ENCODE data around the gene MCEMP1. TPM values are rescaled to one million over a fixed set of nuclear protein-coding genes. Genes with fewer than 3 reads are reported as not detected.

The MCEMP1 gene
- total and polyA plus RNA-seq, 2 of the 13 experiments (the other 11 are each of a cell fraction or from before 2014, with no cell fraction given) = not detected

GRCh38 chr19:7629347-7630054, 47.4 kb upstream of the MCEMP1 start, which contains the start of the genes PET100 and XAB2 (continued):
- TF ChIP-seq CERS6 (CRISPR knock-in tag; IDR thresholded peaks at IDR 0.05) (no peak), ZHX1 (CRISPR knock-in tag; IDR thresholded peaks at IDR 0.05; ENCODE audit: low read depth) (0 out of 2 replicates have a peak, but pooled peaks have one; percentile 60), SSRP1 (CRISPR knock-in tag; IDR thresholded peaks at IDR 0.05) (no peak), ZNF547 (CRISPR knock-in tag; IDR thresholded peaks at IDR 0.05) (no peak), ZNF503 (CRISPR knock-in tag; IDR thresholded peaks at IDR 0.05) (peak; percentile 37; the same call in 1 of the 2 replicates), SMAD1 (CRISPR knock-in tag; IDR thresholded peaks at IDR 0.05; ENCODE audit: borderline replicate concordance, low read depth) (no peak; the same call in 1 of the 2 replicates), ZNF773 (CRISPR knock-in tag; IDR thresholded peaks at IDR 0.05; ENCODE audit: borderline replicate concordance) (no peak), SMAD9 (CRISPR knock-in tag; IDR thresholded peaks at IDR 0.05) (no peak), PTBP1 (IDR thresholded peaks at IDR 0.05; ENCODE audit: low read depth, low read length, poor library complexity, severe bottlenecking) (no peak), ZNF563 (CRISPR knock-in tag; IDR thresholded peaks at IDR 0.05) (0 out of 2 replicates have a peak, but pooled peaks have one; percentile 52), PRMT3 (CRISPR knock-in tag; IDR thresholded peaks at IDR 0.05; ENCODE audit: borderline replicate concordance, low read depth) (no peak), NFIB (CRISPR knock-in tag; IDR thresholded peaks at IDR 0.05; ENCODE audit: borderline replicate concordance) (no peak), ZNF782 (CRISPR knock-in tag; IDR thresholded peaks at IDR 0.05; ENCODE audit: borderline replicate concordance) (no peak), SP5 (CRISPR knock-in tag; IDR thresholded peaks at IDR 0.05; ENCODE audit: borderline replicate concordance, low read depth) (no peak), ELF1 (CRISPR knock-in tag; IDR thresholded peaks at IDR 0.05) (peak; percentile 95), TSC22D2 (CRISPR knock-in tag; IDR thresholded peaks at IDR 0.05; ENCODE audit: borderline replicate concordance) (no peak), ASH2L (IDR thresholded peaks at IDR 0.05; ENCODE audit: insufficient read length, low read depth, low read length) (peak; percentile 62), SRSF4 (IDR thresholded peaks at IDR 0.05; ENCODE audit: low read depth, low read length, poor library complexity, severe bottlenecking) (no peak), REL (CRISPR knock-in tag; conservative IDR thresholded peaks at IDR 0.05) (no peak), ZNF564 (CRISPR knock-in tag; IDR thresholded peaks at IDR 0.05) (no peak), ZFP36 (IDR thresholded peaks at IDR 0.05; ENCODE audit: borderline replicate concordance, low read depth, low read length, partially characterized antibody) (no peak), SNAPC2 (CRISPR knock-in tag; IDR thresholded peaks at IDR 0.05) (no peak), MTF1 (CRISPR knock-in tag; IDR thresholded peaks at IDR 0.05) (no peak), ZNF691 (CRISPR knock-in tag; IDR thresholded peaks at IDR 0.05; ENCODE audit: borderline replicate concordance, low read depth) (no peak)

Data from HepG2 (cell line).